ENCODE results near the gene SAP30. TPM values are rescaled to one million over a fixed set of nuclear protein-coding genes. Genes with fewer than 3 reads are reported as not detected.

SAP30 gene
- polyA plus RNA-seq, 6 donors from 2014 or later = 2.0 to 7.4 (median 4.5) TPM

- Mint-ChIP-seq H3K36me3 (no peaks in the 10 kb centered on the region), H3K4me3 (no peak overlapping the region), H3K4me1 (peaks cover 6 to 11% (median 7%) of the 10 kb centered on the region in 3 donors), H3K9me3 (peaks cover 0 to 2% (median 0%) of the 10 kb centered on the region in 7 donors), H3K27me3 (no peaks in the 10 kb centered on the region), H3K27ac (no peak overlapping the region)
- DNase-seq (no peak), ATAC-seq (ENCODE audit: low read depth in 2 of 2) (no peak)
Measured at GRCh38 chr4:173343832-173344397, 26.8 kb upstream of the SAP30 start.

DNA sequence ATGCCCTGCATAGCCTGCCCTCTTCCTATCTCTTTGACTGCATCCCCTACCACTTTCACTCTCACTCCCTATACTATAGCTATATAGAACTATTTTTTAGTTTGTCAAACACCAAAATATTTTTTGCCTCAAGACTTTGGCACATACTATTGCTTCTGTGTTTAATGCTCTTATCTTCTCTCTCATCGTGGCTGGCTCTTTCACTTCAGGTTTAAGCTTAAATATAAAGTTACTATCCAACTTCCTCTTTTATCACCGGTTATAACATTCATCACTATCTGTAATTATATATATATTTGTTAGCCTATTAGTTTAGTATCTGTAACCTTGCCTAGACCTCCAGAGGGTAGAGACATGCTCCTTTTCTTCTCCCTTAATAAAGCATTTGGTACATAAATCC lies 25.1 kb upstream of the SAP30 start:
- H3K9me3 Mint-ChIP-seq = peaks cover 0 to 2% (median 0%) of the 10 kb centered on the region in 7 donors
- ATAC-seq (ENCODE audit: low read depth in 2 of 2) = peak in 1 of 2 donors; percentile 43

GRCh38 chr4:173346074-173346473 lies 24.7 kb upstream of the SAP30 start:
- Mint-ChIP-seq H3K4me3 (no peak overlapping the region), H3K9me3 (peaks cover 0 to 2% (median 0%) of the 10 kb centered on the region in 7 donors), H3K27me3 (no peaks in the 10 kb centered on the region), H3K36me3 (no peaks in the 10 kb centered on the region), H3K4me1 (peaks cover 6 to 11% (median 7%) of the 10 kb centered on the region in 3 donors), H3K27ac (peak overlapping the region in 1 of 6 donors; percentile 61)
- DNase-seq (no peak), ATAC-seq (ENCODE audit: low read depth in 2 of 2) (no peak)

More for the DNA sequence above, 25.1 kb upstream of the SAP30 start:
- H3K27me3 Mint-ChIP-seq = no peaks in the 10 kb centered on the region
- H3K4me1 Mint-ChIP-seq = peaks cover 6 to 11% (median 7%) of the 10 kb centered on the region in 3 donors
- H3K4me3 Mint-ChIP-seq = peak overlapping the region in 3 of 8 donors; percentile 15 to 67 (median 23)
- DNase-seq = no peak
- no peak overlapping the region for H3K27ac Mint-ChIP-seq
- H3K36me3 Mint-ChIP-seq = no peaks in the 10 kb centered on the region

- H3K27ac Mint-ChIP-seq = no peak overlapping the region
- ATAC-seq (ENCODE audit: low read depth in 2 of 2) = no peak
- no peaks in the 10 kb centered on the region for H3K36me3 Mint-ChIP-seq
- no peak for DNase-seq
- H3K9me3 Mint-ChIP-seq = peaks cover 0 to 2% (median 0%) of the 10 kb centered on the region in 7 donors
- H3K27me3 Mint-ChIP-seq = no peaks in the 10 kb centered on the region
- no peak overlapping the region for H3K4me3 Mint-ChIP-seq
- H3K4me1 Mint-ChIP-seq = peaks cover 6 to 11% (median 7%) of the 10 kb centered on the region in 3 donors
Measured at GRCh38 chr4:173347467-173347866, 23.3 kb upstream of the SAP30 start.

- no peaks in the 10 kb centered on the region for H3K27me3 Mint-ChIP-seq
- H3K9me3 Mint-ChIP-seq = peaks cover 0 to 1% (median 0%) of the 10 kb centered on the region in 7 donors
- H3K4me1 Mint-ChIP-seq = no peaks in the 10 kb centered on the region
- ATAC-seq (ENCODE audit: low read depth in 2 of 2) (no peak), DNase-seq (no peak)
- no peak overlapping the region for H3K4me3 Mint-ChIP-seq
- no peaks in the 10 kb centered on the region for H3K36me3 Mint-ChIP-seq
- no peak overlapping the region for H3K27ac Mint-ChIP-seq
Measured at GRCh38 chr4:173357939-173358338, 12.8 kb upstream of the SAP30 start.

DNA sequence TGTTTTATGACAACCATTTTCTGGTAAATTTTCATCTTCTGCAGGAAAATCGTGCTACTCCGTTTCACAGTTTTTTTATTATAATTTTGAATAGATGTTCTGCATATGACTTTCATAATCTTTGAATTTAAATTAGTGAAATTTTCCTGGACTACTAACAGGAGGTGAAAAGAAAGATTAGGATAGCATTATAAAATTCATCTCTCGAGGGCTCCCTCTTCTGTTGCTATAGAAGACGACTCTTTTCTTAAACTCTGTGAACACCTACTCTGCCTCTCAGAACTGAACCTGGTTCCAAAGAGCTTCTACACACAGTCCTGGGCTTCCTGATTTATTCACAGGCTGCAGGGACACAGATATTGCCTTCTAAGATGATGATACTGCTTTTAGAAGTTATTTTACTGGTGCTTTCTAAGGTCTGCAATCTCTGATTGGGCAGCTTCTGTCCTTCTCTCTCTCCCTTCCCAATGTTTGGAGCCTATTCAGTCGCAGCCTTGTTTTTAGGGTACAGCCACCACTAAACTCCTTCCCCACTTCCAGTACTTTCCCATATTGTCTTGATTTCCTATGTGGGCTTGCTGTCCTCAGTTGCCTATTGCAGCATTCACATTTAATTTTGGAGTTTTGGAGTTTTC lies 10.1 kb upstream of the SAP30 start:
- peaks cover 0 to 1% (median 0%) of the 10 kb centered on the region in 7 donors for H3K9me3 Mint-ChIP-seq
- H3K4me1 Mint-ChIP-seq = no peaks in the 10 kb centered on the region
- no peaks in the 10 kb centered on the region for H3K36me3 Mint-ChIP-seq
- no peaks in the 10 kb centered on the region for H3K27me3 Mint-ChIP-seq
- ATAC-seq (ENCODE audit: low read depth in 2 of 2) (no peak), DNase-seq (no peak)
- no peak overlapping the region for H3K27ac Mint-ChIP-seq
- no peak overlapping the region for H3K4me3 Mint-ChIP-seq

- Mint-ChIP-seq H3K4me3 (no peak overlapping the region), H3K4me1 (no peaks in the 10 kb centered on the region), H3K36me3 (no peaks in the 10 kb centered on the region), H3K9me3 (peaks cover 0 to 1% (median 0%) of the 10 kb centered on the region in 7 donors), H3K27me3 (no peaks in the 10 kb centered on the region), H3K27ac (no peak overlapping the region)
- ATAC-seq (ENCODE audit: low read depth in 2 of 2) = no peak
- no peak for DNase-seq
Measured at GRCh38 chr4:173362666-173363065, 8.1 kb upstream of the SAP30 start.

GRCh38 chr4:173365359-173365996 lies 5.3 kb upstream of the SAP30 start:
- Mint-ChIP-seq H3K27ac (peak overlapping the region in 1 of 6 donors; percentile 57), H3K9me3 (no peaks in the 10 kb centered on the region), H3K36me3 (no peaks in the 10 kb centered on the region), H3K4me3 (peak overlapping the region in 1 of 8 donors; percentile 52), H3K27me3 (no peaks in the 10 kb centered on the region), H3K4me1 (peaks cover 4 to 7% (median 6%) of the 10 kb centered on the region in 3 donors)
- DNase-seq = no peak
- no peak for ATAC-seq (ENCODE audit: low read depth in 2 of 2)

DNA sequence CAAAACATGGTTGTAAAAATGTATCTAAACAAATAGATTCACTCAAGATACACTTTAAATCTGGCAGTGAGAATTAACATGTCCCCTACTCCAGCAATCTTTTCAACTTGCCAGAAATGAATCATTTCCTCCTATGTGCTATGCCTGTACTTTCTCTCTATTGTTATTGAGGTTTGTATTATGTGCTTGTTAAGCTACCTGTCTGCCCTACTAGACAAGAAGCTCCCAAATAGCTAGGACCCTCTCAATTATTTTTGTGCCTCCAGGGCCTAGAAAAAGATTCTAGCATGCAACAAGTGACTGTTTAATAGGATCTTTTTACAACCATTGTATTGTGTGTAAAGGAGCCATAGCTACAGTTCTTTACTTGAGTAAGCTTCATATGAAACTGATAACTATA lies 3.5 kb upstream of the SAP30 start:
- DNase-seq (no peak), ATAC-seq (ENCODE audit: low read depth in 2 of 2) (no peak)
- Mint-ChIP-seq H3K36me3 (no peaks in the 10 kb centered on the region), H3K4me3 (peak overlapping the region in 1 of 8 donors; percentile 90), H3K27ac (no peak overlapping the region), H3K9me3 (no peaks in the 10 kb centered on the region), H3K4me1 (peaks cover 14% of the 10 kb centered on the region in 3 donors), H3K27me3 (no peaks in the 10 kb centered on the region)

DNA sequence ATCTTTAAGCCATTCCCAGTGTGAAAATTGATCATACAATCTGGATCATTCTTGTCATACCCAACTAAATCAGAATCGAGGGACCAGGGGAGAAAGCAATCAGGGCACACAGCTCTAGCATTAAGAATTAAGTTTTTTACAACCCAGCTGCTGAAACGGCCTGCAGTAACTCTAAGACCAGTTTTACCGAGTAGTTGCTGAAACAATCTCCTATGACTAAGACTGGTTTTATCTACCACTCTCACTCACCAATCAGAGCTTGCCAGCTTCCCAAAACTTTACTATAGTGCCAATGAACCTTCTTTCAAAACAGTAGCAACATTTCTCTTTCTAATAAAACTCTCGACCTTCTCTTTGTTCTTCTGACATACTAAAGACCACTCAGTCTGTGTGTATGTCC lies 2.8 kb upstream of the SAP30 start:
- peak overlapping the region in 2 of 8 donors; percentile 25 to 90 for H3K4me3 Mint-ChIP-seq
- ATAC-seq (ENCODE audit: low read depth in 2 of 2) (no peak), DNase-seq (no peak)
- no peaks in the 10 kb centered on the region for H3K9me3 Mint-ChIP-seq
- H3K27ac Mint-ChIP-seq = no peak overlapping the region
- H3K4me1 Mint-ChIP-seq = peaks cover 14 to 19% (median 18%) of the 10 kb centered on the region in 3 donors
- H3K36me3 Mint-ChIP-seq = no peaks in the 10 kb centered on the region
- no peaks in the 10 kb centered on the region for H3K27me3 Mint-ChIP-seq

DNA sequence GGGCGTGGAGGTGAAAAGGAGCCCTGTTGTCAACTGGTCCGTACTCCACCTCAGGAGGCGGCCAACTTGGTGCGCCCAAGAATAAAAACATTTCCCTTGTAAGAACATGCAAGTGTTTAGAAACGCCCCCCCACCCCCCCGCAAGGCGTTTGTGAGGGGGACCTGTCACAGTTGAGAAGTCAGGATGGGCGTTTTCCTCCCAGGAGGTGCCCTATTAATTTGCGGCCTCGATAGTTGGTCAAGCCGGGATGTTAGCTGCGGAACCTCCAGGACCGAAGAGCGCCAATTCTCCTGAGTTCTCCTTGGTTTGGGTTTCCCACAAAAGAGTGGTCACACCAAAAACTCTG lies 651 bp upstream of the SAP30 start:
- no peaks in the 10 kb centered on the region for H3K36me3 Mint-ChIP-seq
- DNase-seq (no peak), ATAC-seq (ENCODE audit: low read depth in 2 of 2) (peak; percentile 37 to 39)
- H3K27me3 Mint-ChIP-seq = peaks cover 0 to 4% (median 0%) of the 10 kb centered on the region in 3 donors
- peaks cover 19 to 22% (median 19%) of the 10 kb centered on the region in 3 donors for H3K4me1 Mint-ChIP-seq
- no peaks in the 10 kb centered on the region for H3K9me3 Mint-ChIP-seq
- H3K4me3 Mint-ChIP-seq = peak overlapping the region; percentile 90 to 100 (median 99)
- H3K27ac Mint-ChIP-seq = peak overlapping the region; percentile 94 to 99 (median 99)

GRCh38 chr4:173371292-173372192 lies 788 bp downstream of the SAP30 start:
- H3K9me3 Mint-ChIP-seq = no peaks in the 10 kb centered on the region
- peak; percentile 1 to 3 for ATAC-seq (ENCODE audit: low read depth in 2 of 2)
- H3K4me1 Mint-ChIP-seq = peaks cover 19 to 22% (median 19%) of the 10 kb centered on the region in 3 donors
- H3K36me3 Mint-ChIP-seq = no peaks in the 10 kb centered on the region
- peaks cover 0 to 4% (median 0%) of the 10 kb centered on the region in 3 donors for H3K27me3 Mint-ChIP-seq
- peak overlapping the region; percentile 90 to 99 (median 98) for H3K4me3 Mint-ChIP-seq
- DNase-seq = peak; percentile 42
- H3K27ac Mint-ChIP-seq = peak overlapping the region in 5 of 6 donors; percentile 52 to 95 (median 90)

DNA sequence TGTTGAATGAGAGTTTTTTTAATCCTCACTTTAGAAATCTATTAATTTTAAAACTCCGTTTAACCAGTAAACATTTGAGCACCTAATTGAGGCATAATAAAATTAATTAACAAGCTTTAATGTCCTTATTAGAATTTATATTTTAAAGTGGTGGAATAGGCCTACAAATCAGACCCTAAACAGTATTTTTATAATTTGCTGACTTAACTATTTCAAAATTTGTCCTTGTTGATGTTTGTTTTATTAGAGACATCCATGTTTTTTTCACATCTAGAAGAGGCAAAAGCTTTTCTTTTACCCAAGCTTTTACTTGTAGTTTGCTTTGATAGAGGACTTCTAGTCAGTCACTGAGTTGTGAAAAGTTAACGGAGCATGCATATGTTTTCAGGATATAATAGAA lies 3.8 kb downstream of the SAP30 start:
- ATAC-seq (ENCODE audit: low read depth in 2 of 2) = no peak
- no peaks in the 10 kb centered on the region for H3K9me3 Mint-ChIP-seq

More for the DNA sequence above, 3.8 kb downstream of the SAP30 start:
- H3K36me3 Mint-ChIP-seq = no peaks in the 10 kb centered on the region
- no peak overlapping the region for H3K27ac Mint-ChIP-seq
- no peak overlapping the region for H3K4me3 Mint-ChIP-seq
- peaks cover 0 to 4% (median 0%) of the 10 kb centered on the region in 3 donors for H3K27me3 Mint-ChIP-seq
- H3K4me1 Mint-ChIP-seq = peaks cover 13 to 17% (median 15%) of the 10 kb centered on the region in 3 donors
- no peak for DNase-seq
